A549 (cell line): ENCODE measurements around the gene PTCD3. TPM values are rescaled to one million over a fixed set of nuclear protein-coding genes. Genes with fewer than 3 reads are reported as not detected.

Source experiments
- ATAC-seq, 2 experiments: fragments of 200-7000 bp in 1 of 2; fragments of >200 bp in 1 of 2; cut with Nextera tagmentation in 1 of 2; cut with Tn5 transposase in 1 of 2; 3 replicates each; pipeline versions ENCODE4 v1.8.0 to v1.9.1; 2018 to 2020; ENCODE audit warnings: mild to moderate bottlenecking in 1 of 2, moderate library complexity in 1 of 2
- CTCF ChIA-PET: fragments of 300-600 bp; sonication (Branson Sonifier 250); formaldehyde crosslinking; extraction: SDS; loops from one replicate; lab custom pipeline; 2021; ENCODE audit warnings: antibody characterized with exemption, inconsistent platforms; lab: Yijun Ruan, JAX
- POLR2A ChIA-PET: fragments of 350-600 bp; formaldehyde crosslinking; extraction: SDS; loops from one replicate; lab custom pipeline; 2021; ENCODE audit warnings: antibody characterized with exemption, inconsistent platforms; lab: Yijun Ruan, JAX
- DNase-seq, 2 experiments: peaks; one replicate each; pipeline versions ENCODE4 v3.0.0 to v3.0.0-alpha.2; 2011 to 2016; ENCODE audit warnings: low read depth in 1 of 2, low spot score in 1 of 2
- FAIRE-seq: peaks from 2 replicates; lab custom pipeline; 2011; peaks lifted over from hg19 to GRCh38; lab: Jason Lieb, UNC
- H3K27ac ChIP-seq, 2 experiments: fragments of >200 bp; sonication (Bioruptor Twin); formaldehyde crosslinking; 3 replicates each; pipeline ENCODE4 v1.5.1; 2016 to 2017
- H3K4me1 ChIP-seq: fragments of >200 bp; sonication (Bioruptor Twin); formaldehyde crosslinking; 3 replicates; pipeline ENCODE4 v1.6.1; 2016
- H3K4me2 ChIP-seq: fragments of >200 bp; sonication (Bioruptor Twin); formaldehyde crosslinking; 3 replicates; pipeline ENCODE4 v1.6.1; 2016
- H3K4me3 ChIP-seq: fragments of >200 bp; sonication (Bioruptor Twin); formaldehyde crosslinking; 3 replicates; pipeline ENCODE4 v1.5.1; 2016
- H3K9me3 ChIP-seq: fragments of >200 bp; sonication (Bioruptor Twin); formaldehyde crosslinking; 3 replicates; pipeline ENCODE4 v1.6.1; 2016
- BHLHE40 ChIP-seq: IDR thresholded peaks from 2 replicates; pipeline ENCODE4 v1.6.1; 2012; ENCODE audit warnings: low read depth, low read length, inconsistent platforms
- CBX2 ChIP-seq: fragments of 200-600 bp; sonication (generic); IDR thresholded peaks from 2 replicates; pipeline ENCODE4 v1.6.1; 2016; ENCODE audit warnings: low read depth, mild to moderate bottlenecking, borderline replicate concordance
- CHD2 ChIP-seq: fragments of 150-350 bp; IDR thresholded peaks from 2 replicates; pipeline ENCODE4 v1.6.1; 2014; ENCODE audit warnings: low read length; ENCODE audit not compliant: partially characterized antibody
- E2F6 ChIP-seq: IDR thresholded peaks from 2 replicates; pipeline ENCODE4 v1.6.1; 2012; ENCODE audit warnings: low read depth, borderline replicate concordance
- FOSB ChIP-seq: fragments of 250-450 bp; sonication (Bioruptor Pico); IDR thresholded peaks from 2 replicates; pipeline ENCODE4 v1.5.0; 2020; ENCODE audit warnings: mild to moderate bottlenecking, moderate library complexity
- FOSL2 ChIP-seq, 2 experiments: fragments of 450-650 bp in 1 of 2; fragments of >200 bp in 1 of 2; sonication (Bioruptor Twin) in 1 of 2; formaldehyde crosslinking; IDR thresholded peaks; 2 replicates each; pipeline versions ENCODE4 v1.5.0 to v1.6.1; 2016 to 2020; ENCODE audit warnings: mild to moderate bottlenecking in 1 of 2, moderate library complexity in 1 of 2
- FOXS1 ChIP-seq: fragments of 250-450 bp; sonication (Bioruptor Pico); IDR thresholded peaks from 2 replicates; pipeline ENCODE4 v1.5.0; 2020; ENCODE audit warnings: mild to moderate bottlenecking, moderate library complexity
- GATA3 ChIP-seq: IDR thresholded peaks from 2 replicates; pipeline ENCODE4 v1.6.1; 2012; ENCODE audit warnings: borderline replicate concordance
- HEYL ChIP-seq: fragments of 250-450 bp; sonication (Bioruptor Pico); IDR thresholded peaks from 2 replicates; pipeline ENCODE4 v1.8.0; 2021; ENCODE audit warnings: mild to moderate bottlenecking, moderate library complexity
- HOXA7 ChIP-seq: fragments of 250-450 bp; sonication (Bioruptor Pico); IDR thresholded peaks from 2 replicates; pipeline ENCODE4 v1.5.0; 2020; ENCODE audit warnings: mild to moderate bottlenecking, moderate library complexity
- HOXB13 ChIP-seq: fragments of 250-450 bp; sonication (Bioruptor Pico); IDR thresholded peaks from 2 replicates; pipeline ENCODE4 v1.5.0; 2020; ENCODE audit warnings: low read depth, mild to moderate bottlenecking, moderate library complexity
- HOXB5 ChIP-seq: fragments of 250-450 bp; sonication (Bioruptor Pico); IDR thresholded peaks from 2 replicates; pipeline ENCODE4 v1.5.0; 2020; ENCODE audit warnings: mild to moderate bottlenecking, moderate library complexity
- JUN ChIP-seq, 2 experiments: fragments of >200 bp; sonication (Bioruptor Twin); formaldehyde crosslinking; IDR thresholded peaks; 2 replicates in 1 of 2; 3 replicates in 1 of 2; pipeline ENCODE4 v1.6.1; 2016 to 2017
- MAFK ChIP-seq: fragments of 450-650 bp; IDR thresholded peaks from 2 replicates; pipeline ENCODE4 v1.6.1; 2014; ENCODE audit not compliant: partially characterized antibody
- MAZ ChIP-seq: fragments of 150-350 bp; IDR thresholded peaks from 2 replicates; pipeline ENCODE4 v1.6.1; 2014; ENCODE audit warnings: antibody characterized with exemption, low read depth, low read length, borderline replicate concordance
- MYC ChIP-seq: IDR thresholded peaks from 2 replicates; pipeline ENCODE4 v1.6.1; 2012; ENCODE audit warnings: mild to moderate bottlenecking, inconsistent platforms, low read length, improper control_type of control experiment, borderline replicate concordance
- PBX3 ChIP-seq: IDR thresholded peaks from 2 replicates; pipeline ENCODE4 v1.6.1; 2012
- PHF8 ChIP-seq: fragments of 200-600 bp; sonication (generic); IDR thresholded peaks from 2 replicates; pipeline ENCODE4 v1.6.1; 2016; ENCODE audit warnings: low read depth, mild to moderate bottlenecking, antibody characterized with exemption, moderate library complexity, borderline replicate concordance
- POLR2A ChIP-seq: IDR thresholded peaks from 2 replicates; pipeline ENCODE4 v1.6.1; 2012; ENCODE audit warnings: mild to moderate bottlenecking, low read length
- POLR2AphosphoS2 ChIP-seq: conservative IDR thresholded peaks from 2 replicates; pipeline ENCODE4 v1.6.1; 2012; ENCODE audit warnings: low read length, improper control_type of control experiment, inconsistent platforms
- RAD21 ChIP-seq, 2 experiments: fragments of >200 bp in 1 of 2; sonication (Bioruptor Twin) in 1 of 2; formaldehyde crosslinking in 1 of 2; IDR thresholded peaks in 1 of 2; conservative IDR thresholded peaks in 1 of 2; 2 replicates in 1 of 2; 3 replicates in 1 of 2; pipeline ENCODE4 v1.6.1; 2012 to 2018; ENCODE audit warnings: inconsistent platforms in 1 of 2
- RARB ChIP-seq: fragments of 250-450 bp; sonication (Bioruptor Pico); IDR thresholded peaks from 2 replicates; pipeline ENCODE4 v1.8.0; 2021; ENCODE audit warnings: mild to moderate bottlenecking, moderate library complexity
- RFX5 ChIP-seq: fragments of 450-650 bp; IDR thresholded peaks from 2 replicates; pipeline ENCODE4 v1.7.1; 2014; ENCODE audit warnings: antibody characterized with exemption, mild to moderate bottlenecking, moderate library complexity
- SMC3 ChIP-seq: fragments of >200 bp; sonication (Bioruptor Twin); formaldehyde crosslinking; IDR thresholded peaks from 3 replicates; pipeline ENCODE4 v1.6.1; 2018; ENCODE audit warnings: inconsistent platforms
- TP53 ChIP-seq: fragments of 250-450 bp; sonication (Bioruptor Pico); IDR thresholded peaks from 2 replicates; pipeline ENCODE4 v1.5.0; 2021; ENCODE audit warnings: mild to moderate bottlenecking, moderate library complexity
- USF2 ChIP-seq: fragments of 450-650 bp; IDR thresholded peaks from 2 replicates; pipeline ENCODE4 v1.6.1; 2014; ENCODE audit warnings: antibody characterized with exemption
- ZFP36 ChIP-seq: fragments of 450-650 bp; IDR thresholded peaks from 2 replicates; pipeline ENCODE4 v1.6.1; 2014; ENCODE audit warnings: borderline replicate concordance; ENCODE audit not compliant: partially characterized antibody
- ZSCAN20 ChIP-seq: fragments of 250-450 bp; sonication (Bioruptor Pico); IDR thresholded peaks from 2 replicates; pipeline ENCODE4 v1.8.0; 2022; ENCODE audit warnings: mild to moderate bottlenecking, moderate library complexity
- WGBS: methylation state at CpG from one replicate; pipeline ENCODE4 v1.1.6; 2017; ENCODE audit errors: missing lambda C conversion rate; 5-methylcytosine and 5-hydroxymethylcytosine counted together
- polyA plus RNA-seq, 4 experiments: library from polyadenylated mRNA; depleted of rRNA in 3 of 4; stranded (reverse); fragments of >200 nt; fragmentation: RNase III in 1 of 4; extraction: RNeasy Plus Mini Kit Qiagen cat#74134 plus additional on column Dnase treatment in 1 of 4; gene quantifications; 2 replicates in 3 of 4; 3 replicates in 1 of 4; pipeline ENCODE4 v1.2.3, GENCODE V29; 2011 to 2017
- TF ChIP-seq, protein P1 (sequence below): fragments of 150-350 bp; IDR thresholded peaks from 2 replicates; pipeline ENCODE4 v1.6.1; 2014; ENCODE audit warnings: low read depth, mild to moderate bottlenecking, low read length
- TF ChIP-seq, protein P2 (sequence below): IDR thresholded peaks from 2 replicates; pipeline ENCODE4 v1.6.1; 2012

The PTCD3 gene
- polyA plus RNA-seq, 2 of the 4 experiments (the other 2 are of a cell fraction), result 200 to 260 TPM

GRCh38 chr2:86064006-86064405 is 42.0 kb upstream of the PTCD3 start:
- TF ChIP-seq, protein P1, sequence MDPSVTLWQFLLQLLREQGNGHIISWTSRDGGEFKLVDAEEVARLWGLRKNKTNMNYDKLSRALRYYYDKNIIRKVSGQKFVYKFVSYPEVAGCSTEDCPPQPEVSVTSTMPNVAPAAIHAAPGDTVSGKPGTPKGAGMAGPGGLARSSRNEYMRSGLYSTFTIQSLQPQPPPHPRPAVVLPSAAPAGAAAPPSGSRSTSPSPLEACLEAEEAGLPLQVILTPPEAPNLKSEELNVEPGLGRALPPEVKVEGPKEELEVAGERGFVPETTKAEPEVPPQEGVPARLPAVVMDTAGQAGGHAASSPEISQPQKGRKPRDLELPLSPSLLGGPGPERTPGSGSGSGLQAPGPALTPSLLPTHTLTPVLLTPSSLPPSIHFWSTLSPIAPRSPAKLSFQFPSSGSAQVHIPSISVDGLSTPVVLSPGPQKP, result no peak
- TF ChIP-seq BHLHE40 (no peak), FOXS1 (CRISPR knock-in tag) (no peak), RFX5 (no peak), HOXB13 (no peak), MYC (no peak), HEYL (CRISPR knock-in tag) (no peak), USF2 (no peak), RAD21 (conservative IDR thresholded peaks at IDR 0.05 in 1 of 2, IDR thresholded peaks at IDR 0.05 in 1 of 2) (no peak), CBX2 (no peak), TP53 (CRISPR knock-in tag) (no peak)
- TF ChIP-seq, all 56 proteins: peak for 0
- ChIA-PET CTCF (interaction anchor here (1.2 to 9.9 kb wide), 5 partner anchors 11 to 237 kb away, joined by 3 to 69 read pairs (median 5); partner anchors contain the start of gene ST3GAL5), POLR2A (no interaction called here)
- Histone ChIP-seq H3K4me2 (no peak overlapping the region), H3K4me3 (no peak overlapping the region), H3K9me3 (peaks cover 12% of the 10 kb centered on the region), H3K4me1 (peaks cover 43% of the 10 kb centered on the region), H3K27ac (peak overlapping the region in 1 of 2 experiments; percentile 8; a peak in 1 of 6 replicates)
- no peak for ATAC-seq
- FAIRE-seq, result peak; percentile 61
- WGBS, result 78% methylated on average over 2 of the region's 2 CpGs
- no peak for DNase-seq

GRCh38 chr2:86065512-86065911 is 40.5 kb upstream of the PTCD3 start:
- no peak overlapping the region for H3K4me3 ChIP-seq
- H3K4me1 ChIP-seq, result peaks cover 49% of the 10 kb centered on the region
- ATAC-seq, result no peak
- no peak overlapping the region for H3K27ac ChIP-seq
- CTCF ChIA-PET, result interaction anchor here (1.1 to 9.9 kb wide), 3 partner anchors 13 to 215 kb away, joined by 3 to 69 read pairs (median 64); partner anchors contain the start of gene ST3GAL5
- no peak overlapping the region for H3K4me2 ChIP-seq
- POLR2A ChIA-PET, result no interaction called here
- no peak for DNase-seq
- peaks cover 12% of the 10 kb centered on the region for H3K9me3 ChIP-seq
- no peak for FAIRE-seq
- WGBS, result 68% methylated on average over 5 of the region's 5 CpGs
- no peak for TF ChIP-seq HOXB5
- no peak for TF ChIP-seq HOXA7 (CRISPR knock-in tag)
- TF ChIP-seq RFX5, result no peak
- TF ChIP-seq CHD2, result no peak
- TF ChIP-seq GATA3, result no peak
- no peak for TF ChIP-seq ZFP36
- no peak for TF ChIP-seq POLR2A
- TF ChIP-seq PHF8, result no peak

GRCh38 chr2:86066007-86066578 is 39.9 kb upstream of the PTCD3 start:
- Histone ChIP-seq H3K4me3 (no peak overlapping the region), H3K27ac (no peak overlapping the region), H3K4me2 (no peak overlapping the region), H3K9me3 (peaks cover 12% of the 10 kb centered on the region), H3K4me1 (peaks cover 43% of the 10 kb centered on the region)
- FAIRE-seq (no peak), DNase-seq (no peak), ATAC-seq (no peak)
- ChIA-PET CTCF (interaction anchor here (1.0 to 9.9 kb wide), 3 partner anchors 13 to 238 kb away, joined by 3 to 69 read pairs (median 64); partner anchors contain the start of gene ST3GAL5), POLR2A (no interaction called here)
- WGBS, result 94% methylated on average over 7 of the region's 7 CpGs
- TF ChIP-seq PBX3, result no peak
- TF ChIP-seq FOSB, result no peak
- no peak for TF ChIP-seq ZSCAN20 (CRISPR knock-in tag)
- no peak for TF ChIP-seq MAFK
- TF ChIP-seq FOSL2 (IDR thresholded peaks at IDR 0.05), result no peak
- TF ChIP-seq FOSL2 (CRISPR knock-in tag; IDR thresholded peaks at IDR 0.05), result no peak
- no peak for TF ChIP-seq RARB
- no peak for TF ChIP-seq MAZ
- no peak for TF ChIP-seq SMC3
- no peak for TF ChIP-seq CBX2
- TF ChIP-seq, protein P2, sequence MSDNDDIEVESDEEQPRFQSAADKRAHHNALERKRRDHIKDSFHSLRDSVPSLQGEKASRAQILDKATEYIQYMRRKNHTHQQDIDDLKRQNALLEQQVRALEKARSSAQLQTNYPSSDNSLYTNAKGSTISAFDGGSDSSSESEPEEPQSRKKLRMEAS, result no peak
- no peak for TF ChIP-seq CHD2
- no peak for TF ChIP-seq POLR2AphosphoS2
- no peak for TF ChIP-seq E2F6
- no peak for TF ChIP-seq USF2
- TF ChIP-seq RAD21 (conservative IDR thresholded peaks at IDR 0.05 in 1 of 2, IDR thresholded peaks at IDR 0.05 in 1 of 2), result no peak
- TF ChIP-seq JUN (IDR thresholded peaks at IDR 0.05), result no peak
- no peak for TF ChIP-seq PHF8
